GM19025 (cell line): ENCODE measurements around the gene BRAF.
"Not testable (repeated sequence)": the region's sequence is repeated elsewhere in the genome, so short reads cannot be mapped to it uniquely, and the experiment has no call there.

Source experiments
- ATAC-seq: cut with Tn5 transposase; IDR thresholded peaks from one replicate; pipeline ENCODE4 v1.9.1; 2021; ENCODE audit warnings: mild to moderate bottlenecking, low read depth, moderate library complexity; ENCODE audit not compliant: unreplicated experiment

BRAF gene

GRCh38 chr7:140883378-140883777 is 41.4 kb downstream of the BRAF start:
- no peak for ATAC-seq

DNA sequence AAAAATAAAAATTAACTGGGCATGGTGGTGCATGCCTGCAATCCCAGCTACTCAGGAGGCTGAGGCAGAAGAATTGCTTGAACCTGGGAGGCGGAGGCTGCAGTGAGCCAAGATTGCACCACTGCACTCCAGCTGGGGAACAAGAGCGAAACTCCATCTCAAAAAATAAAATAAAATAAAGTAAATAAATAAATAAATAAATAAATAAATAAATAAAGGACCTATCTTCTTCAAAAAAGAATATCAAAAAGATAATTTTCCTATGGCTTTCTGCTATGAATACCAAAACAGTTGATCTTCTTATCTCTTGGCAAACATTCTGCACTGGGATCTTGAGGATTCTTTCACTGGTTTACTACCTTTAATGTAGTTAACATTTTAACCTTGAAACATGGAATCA is 41.9 kb downstream of the BRAF start:
- not testable (repeated sequence) for ATAC-seq

DNA sequence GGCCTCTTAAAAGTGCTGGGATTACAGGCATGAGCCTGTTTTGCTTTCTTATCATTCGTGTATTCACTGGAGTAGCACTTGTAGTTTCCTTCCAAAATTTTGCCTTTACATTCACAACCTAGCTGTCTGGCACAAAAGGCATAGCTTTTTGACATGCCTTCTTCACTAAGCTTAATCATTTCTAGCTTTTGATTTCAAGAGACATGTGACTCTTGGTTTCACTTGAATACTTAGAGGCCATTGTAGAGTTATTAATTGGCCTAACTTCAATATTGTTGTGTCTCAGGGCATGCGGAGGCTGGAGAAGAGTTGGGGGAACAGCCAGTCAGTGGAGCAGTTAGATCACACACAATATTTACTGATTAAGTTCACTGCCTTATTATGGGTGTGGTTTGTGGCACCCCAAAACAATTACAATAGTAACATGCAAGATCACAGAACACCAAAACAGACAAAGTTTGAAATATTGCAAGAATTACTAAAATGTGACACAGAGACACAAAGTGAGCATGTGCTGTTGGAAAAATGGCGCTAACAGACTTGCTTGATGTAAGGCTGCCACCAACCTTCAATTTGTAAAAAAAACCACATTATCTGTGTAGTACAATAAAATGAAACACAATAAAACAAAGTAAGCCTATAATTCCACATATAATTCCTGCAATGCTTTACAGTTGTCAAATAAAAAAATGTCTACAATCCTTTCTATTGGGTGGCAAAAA is 43.1 kb downstream of the BRAF start:
- peak; percentile 64 for ATAC-seq

DNA sequence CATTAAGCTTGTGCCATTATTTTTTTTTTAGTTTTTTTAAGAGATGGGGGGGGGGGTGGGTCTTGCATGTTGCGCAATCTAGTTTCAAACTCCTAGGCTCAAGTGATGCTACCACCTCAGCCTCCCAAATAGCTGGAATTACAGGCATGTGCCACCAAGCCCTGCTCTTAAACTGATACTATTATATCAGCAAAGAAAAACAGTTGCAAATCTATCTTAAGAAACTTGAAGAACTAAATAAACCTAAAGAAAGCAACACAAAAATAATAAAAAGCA is 47.5 kb downstream of the BRAF start:
- ATAC-seq = no peak

GRCh38 chr7:140876519-140877248 is 48.0 kb downstream of the BRAF start:
- peak; percentile 67 for ATAC-seq

DNA sequence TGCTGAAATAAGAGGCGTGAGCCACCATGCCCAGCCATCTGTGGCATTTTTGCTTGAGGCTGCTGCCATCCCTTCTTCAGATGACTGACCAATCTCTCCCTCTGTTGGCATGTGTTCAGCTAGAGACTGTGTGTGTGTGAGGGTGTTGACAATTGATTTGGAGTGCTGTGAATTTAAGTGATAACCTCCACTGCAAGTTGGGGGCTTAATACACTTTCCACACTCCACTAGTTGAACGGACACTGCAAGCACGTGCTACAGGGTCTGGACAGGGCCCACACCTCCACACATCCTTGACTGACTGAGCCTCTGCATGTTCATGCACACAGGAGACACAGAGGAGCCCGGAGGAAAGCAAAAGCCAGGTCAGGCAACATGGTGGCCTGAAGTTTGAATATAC is 51.3 kb downstream of the BRAF start:
- ATAC-seq = no peak

DNA sequence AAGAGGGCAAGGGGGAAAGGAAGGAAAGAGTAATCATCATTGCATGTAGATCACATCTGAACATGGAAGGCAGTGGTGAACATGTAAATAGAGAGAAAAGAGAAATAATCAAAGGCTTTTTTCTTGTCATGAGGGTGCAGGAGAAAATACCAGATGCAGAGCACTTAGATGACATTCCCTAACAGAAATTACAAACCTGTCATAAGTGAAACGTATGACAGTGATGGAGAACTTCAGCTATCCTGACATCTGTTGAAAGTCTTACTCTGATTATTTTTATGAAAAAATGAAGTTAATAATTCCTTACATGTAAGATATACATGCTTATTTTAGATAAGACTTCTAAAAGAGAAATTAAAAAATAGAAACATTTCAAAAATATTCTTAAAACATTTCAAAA is 54.7 kb downstream of the BRAF start:
- no peak for ATAC-seq

- no peak for ATAC-seq
These were observed 55.3 kb downstream of the BRAF start for GRCh38 chr7:140869430-140869829.

GRCh38 chr7:140867467-140868462 is 57.0 kb downstream of the BRAF start:
- no peak for ATAC-seq

DNA sequence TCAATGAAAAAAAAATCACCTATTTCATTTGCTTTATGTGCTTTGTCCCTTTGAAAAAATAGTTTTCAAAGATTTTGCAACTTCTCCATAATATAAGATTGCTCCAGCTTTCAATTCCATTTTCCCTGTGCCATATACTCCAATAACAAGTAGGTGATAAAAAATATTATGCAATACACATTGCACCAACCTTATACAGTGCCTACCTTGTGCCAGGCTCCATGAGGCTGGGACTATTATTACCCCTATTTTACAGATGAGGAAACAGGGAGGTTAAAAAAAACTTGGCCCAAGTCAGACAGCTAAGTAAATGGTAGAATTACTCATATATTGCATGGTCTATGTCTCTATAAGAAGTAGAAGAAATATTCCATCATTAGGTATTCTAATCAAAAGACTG is 57.8 kb downstream of the BRAF start:
- ATAC-seq = no peak

DNA sequence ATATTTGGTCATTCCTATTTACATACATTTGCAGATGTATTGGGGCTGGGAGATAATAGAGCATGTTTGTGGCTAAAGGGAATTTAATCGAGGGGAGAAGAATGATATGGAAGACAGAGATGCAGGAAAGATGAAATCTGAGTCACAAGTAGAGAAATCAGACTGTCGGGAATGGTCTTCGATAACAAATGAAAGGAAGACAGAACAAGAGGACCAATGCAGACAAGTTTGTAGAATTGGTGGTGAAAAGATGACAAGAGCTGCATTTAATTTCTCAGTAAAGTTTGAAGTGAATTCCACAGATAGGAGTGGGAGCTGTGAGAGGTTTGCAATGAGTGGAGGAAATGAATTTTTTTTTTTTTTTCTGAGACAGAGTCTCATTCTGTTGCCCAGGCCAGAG is 60.0 kb downstream of the BRAF start:
- no peak for ATAC-seq

GRCh38 chr7:140863867-140864266 is 60.9 kb downstream of the BRAF start:
- ATAC-seq = no peak

GRCh38 chr7:140863184-140863583 is 61.5 kb downstream of the BRAF start:
- ATAC-seq = no peak

DNA sequence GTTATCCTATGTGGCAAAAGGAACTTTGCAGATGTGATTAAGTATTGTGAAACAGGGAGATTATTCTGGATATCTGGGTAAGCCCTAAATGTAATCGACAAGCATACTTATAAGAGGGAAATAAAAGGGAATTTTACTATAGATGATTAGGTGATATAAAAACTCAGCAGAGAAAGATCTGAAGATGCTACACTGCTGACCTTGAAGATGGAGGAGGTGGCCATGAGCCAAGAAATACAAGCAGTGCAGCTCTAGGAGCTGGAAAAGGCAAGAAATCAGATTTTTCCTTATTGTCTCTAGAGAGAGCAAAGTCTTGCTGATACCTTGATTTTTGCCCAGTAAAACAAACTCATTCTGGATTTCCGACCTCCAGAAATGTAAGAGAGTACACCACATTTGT is 67.7 kb downstream of the BRAF start:
- no peak for ATAC-seq

DNA sequence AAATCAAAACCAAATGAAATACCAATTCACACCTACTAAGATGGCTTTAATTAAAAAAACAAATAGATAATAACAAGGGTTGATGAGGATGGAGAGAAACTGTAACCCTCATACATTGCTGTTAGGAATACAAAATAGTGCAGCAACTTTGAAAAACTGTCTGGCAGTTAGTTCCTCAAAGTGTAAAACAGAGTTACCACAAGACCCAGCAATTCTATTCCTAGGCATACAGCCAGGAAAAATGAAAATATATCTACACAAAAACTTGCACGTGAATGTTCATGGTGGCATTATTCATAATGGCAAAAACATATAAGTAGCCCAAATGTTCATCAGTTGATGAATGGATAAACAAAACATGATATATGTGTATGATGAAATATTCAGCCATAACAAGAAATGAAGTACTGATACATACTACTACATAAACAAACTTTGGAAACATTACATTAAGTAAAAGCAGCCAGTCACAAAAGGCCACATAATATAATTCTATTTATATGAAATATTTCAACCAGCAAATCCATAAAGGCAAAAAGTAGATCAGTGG is 83.5 kb downstream of the BRAF start:
- ATAC-seq = no peak

- ATAC-seq = no peak
These were observed 93.0 kb downstream of the BRAF start for GRCh38 chr7:140831724-140832123.

- no peak for ATAC-seq
These were observed 95.0 kb downstream of the BRAF start for GRCh38 chr7:140829720-140830119.

GRCh38 chr7:140828741-140829140 is 96.0 kb downstream of the BRAF start:
- no peak for ATAC-seq

- not testable (repeated sequence) for ATAC-seq
These were observed 107.3 kb downstream of the BRAF start for GRCh38 chr7:140817383-140817782.

DNA sequence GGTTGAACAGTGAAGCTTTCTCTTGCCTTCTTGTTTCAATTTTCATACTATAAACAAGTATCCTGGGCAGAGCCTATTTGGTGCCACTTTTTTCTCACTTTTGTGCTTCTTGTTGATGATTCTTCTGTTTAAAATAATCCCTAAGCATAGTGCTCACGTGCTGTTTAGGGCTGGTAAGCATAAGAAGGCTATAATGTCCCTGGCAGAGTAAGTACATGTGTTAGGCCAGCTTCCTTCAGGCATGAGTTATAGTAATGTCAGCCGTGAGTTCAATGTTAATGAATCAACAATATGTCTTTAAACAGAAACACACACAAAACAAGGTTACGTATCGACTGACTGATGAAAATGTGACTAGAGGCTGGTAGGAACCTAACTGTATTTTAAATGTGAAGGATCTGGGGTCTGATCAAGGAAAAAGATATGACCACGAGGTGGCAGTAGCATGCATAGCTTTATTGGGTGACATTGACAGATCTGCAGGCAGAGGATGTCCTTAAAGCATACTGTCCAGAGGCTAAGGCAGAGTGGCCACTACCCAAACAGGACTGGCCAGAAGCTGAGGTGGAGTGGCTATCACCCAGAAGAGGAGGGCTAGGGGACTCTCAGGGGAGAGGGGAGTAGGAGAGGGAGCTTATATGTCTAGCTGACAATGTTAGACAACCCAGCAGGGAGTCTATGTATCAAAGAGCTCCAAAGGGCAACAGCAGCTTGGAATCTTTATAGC is 113.7 kb downstream of the BRAF start:
- peak; percentile 74 for ATAC-seq
